ENCODE data around the gene ZNF474. TPM values are rescaled to one million over a fixed set of nuclear protein-coding genes. Genes with fewer than 3 reads are reported as not detected.
"Not testable (repeated sequence)": the region's sequence is repeated elsewhere in the genome, so short reads cannot be mapped to it uniquely, and the experiment has no call there.

Gene ZNF474
- total RNA-seq, 2 donors from 2014 or later = 1.7 TPM; not detected in 1

DNA sequence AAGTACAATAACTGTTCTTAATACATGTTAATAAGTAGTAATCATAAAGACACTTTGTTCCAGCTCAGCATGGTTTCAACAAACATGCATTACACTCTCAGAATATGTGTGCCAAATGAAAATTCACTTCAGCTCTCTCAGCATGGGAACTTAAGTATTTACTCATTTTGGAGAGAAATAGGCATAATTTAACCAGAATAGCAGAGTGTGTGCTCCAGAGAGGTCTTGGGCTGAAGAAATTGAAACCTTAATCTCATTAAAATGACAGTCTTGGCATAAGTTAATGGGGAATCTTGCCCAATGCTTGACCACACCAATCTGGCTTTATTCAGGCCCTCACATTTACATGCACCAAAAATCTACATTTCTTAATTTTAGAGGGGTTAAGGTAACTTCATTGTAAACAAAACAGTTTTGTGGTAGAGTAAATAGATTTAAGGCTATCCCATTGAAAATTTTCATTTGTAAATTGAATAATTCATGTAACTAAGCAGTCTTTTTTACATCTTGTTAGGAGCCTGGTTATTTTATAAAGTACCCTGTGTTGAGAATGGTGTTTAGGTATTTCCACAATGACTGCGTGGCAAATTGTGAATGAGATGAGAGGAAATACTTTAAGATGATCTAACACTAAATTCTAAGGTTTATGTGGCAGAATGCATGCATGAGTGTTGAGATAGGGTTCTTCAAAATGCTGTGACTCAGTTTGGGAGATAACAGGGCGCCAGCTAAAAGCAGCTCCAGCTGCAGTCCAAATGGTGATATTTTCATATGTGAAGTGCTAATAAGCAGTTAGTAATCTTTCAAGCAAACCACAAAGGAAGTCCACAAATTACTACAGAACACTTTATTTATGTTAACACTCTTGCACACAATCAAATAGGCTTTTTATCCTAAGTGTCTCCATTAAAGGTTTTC is 40.0 kb upstream of the ZNF474 start:
- H3K27ac ChIP-seq = no peak overlapping the region
- H3K27me3 ChIP-seq (replicated peaks; ENCODE audit: insufficient read depth) = no peaks in the 10 kb centered on the region
- no peak for DNase-seq (ENCODE audit: low spot score)
- no peaks in the 10 kb centered on the region for H3K9me3 ChIP-seq
- no peaks in the 10 kb centered on the region for H3K4me1 ChIP-seq (replicated peaks)
- H3K4me3 ChIP-seq = no peak overlapping the region
- TF ChIP-seq POLR2A (IDR thresholded peaks at IDR 0.05) (no peak), POLR2AphosphoS5 (IDR thresholded peaks at IDR 0.05) (no peak)
- TF ChIP-seq, protein P1, sequence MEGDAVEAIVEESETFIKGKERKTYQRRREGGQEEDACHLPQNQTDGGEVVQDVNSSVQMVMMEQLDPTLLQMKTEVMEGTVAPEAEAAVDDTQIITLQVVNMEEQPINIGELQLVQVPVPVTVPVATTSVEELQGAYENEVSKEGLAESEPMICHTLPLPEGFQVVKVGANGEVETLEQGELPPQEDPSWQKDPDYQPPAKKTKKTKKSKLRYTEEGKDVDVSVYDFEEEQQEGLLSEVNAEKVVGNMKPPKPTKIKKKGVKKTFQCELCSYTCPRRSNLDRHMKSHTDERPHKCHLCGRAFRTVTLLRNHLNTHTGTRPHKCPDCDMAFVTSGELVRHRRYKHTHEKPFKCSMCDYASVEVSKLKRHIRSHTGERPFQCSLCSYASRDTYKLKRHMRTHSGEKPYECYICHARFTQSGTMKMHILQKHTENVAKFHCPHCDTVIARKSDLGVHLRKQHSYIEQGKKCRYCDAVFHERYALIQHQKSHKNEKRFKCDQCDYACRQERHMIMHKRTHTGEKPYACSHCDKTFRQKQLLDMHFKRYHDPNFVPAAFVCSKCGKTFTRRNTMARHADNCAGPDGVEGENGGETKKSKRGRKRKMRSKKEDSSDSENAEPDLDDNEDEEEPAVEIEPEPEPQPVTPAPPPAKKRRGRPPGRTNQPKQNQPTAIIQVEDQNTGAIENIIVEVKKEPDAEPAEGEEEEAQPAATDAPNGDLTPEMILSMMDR (IDR thresholded peaks at IDR 0.05) = no peak
- 75% methylated on average over 2 of the region's 2 CpGs for WGBS
- H3K36me3 ChIP-seq = no peaks in the 10 kb centered on the region
- intact Hi-C loops (cut with DNase I) = loop anchor here (5.0 kb wide), 1 partner anchor 68 kb away; no protein-coding TSS in a partner anchor

DNA sequence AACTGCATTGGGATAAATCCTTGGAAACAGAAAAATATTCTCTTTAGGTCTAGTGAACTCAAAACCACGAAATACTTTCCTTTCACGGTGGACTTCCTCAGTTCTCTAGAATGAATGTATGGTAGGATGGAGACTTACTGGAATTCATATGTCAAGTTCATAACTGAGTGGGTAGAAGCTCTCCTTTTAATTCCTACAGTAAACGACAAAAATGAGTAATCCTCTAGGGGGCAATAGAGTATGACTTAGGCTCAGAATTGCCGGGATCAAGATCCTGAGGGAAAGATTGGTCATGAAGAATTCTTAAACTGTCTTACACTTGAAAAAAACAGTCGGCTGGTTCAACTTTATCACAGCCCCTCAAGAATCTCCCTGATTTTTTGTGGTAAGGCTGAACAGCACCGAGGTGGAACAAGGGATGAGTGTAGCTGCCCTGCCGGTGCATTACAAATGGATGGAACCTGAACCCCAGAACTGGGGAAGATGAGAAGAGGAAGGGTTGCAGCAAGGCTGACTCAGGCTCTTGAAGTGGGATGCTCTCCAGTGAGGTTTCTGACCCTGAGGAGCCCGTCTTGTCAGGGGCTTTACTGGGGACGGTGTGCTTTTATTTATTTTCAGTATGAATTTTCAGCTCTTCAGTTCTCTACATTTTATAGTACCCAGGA is 37.3 kb upstream of the ZNF474 start:
- DNase-seq (ENCODE audit: low spot score) = no peak
- H3K9me3 ChIP-seq = no peaks in the 10 kb centered on the region
- no peaks in the 10 kb centered on the region for H3K27me3 ChIP-seq (replicated peaks; ENCODE audit: insufficient read depth)
- TF ChIP-seq POLR2AphosphoS5 (IDR thresholded peaks at IDR 0.05) = no peak
- TF ChIP-seq, protein P1 (IDR thresholded peaks at IDR 0.05) = peak in 3 of 4 experiments; percentile 39 to 54 (median 42)
- intact Hi-C loops (cut with DNase I) = loop anchor here (5.0 kb wide), 1 partner anchor 65 kb away; no protein-coding TSS in a partner anchor
- H3K27ac ChIP-seq = no peak overlapping the region
- H3K4me1 ChIP-seq (replicated peaks) = no peaks in the 10 kb centered on the region
- H3K36me3 ChIP-seq = no peaks in the 10 kb centered on the region
- no peak overlapping the region for H3K4me3 ChIP-seq
- WGBS = 44% methylated on average over 9 of the region's 9 CpGs

DNA sequence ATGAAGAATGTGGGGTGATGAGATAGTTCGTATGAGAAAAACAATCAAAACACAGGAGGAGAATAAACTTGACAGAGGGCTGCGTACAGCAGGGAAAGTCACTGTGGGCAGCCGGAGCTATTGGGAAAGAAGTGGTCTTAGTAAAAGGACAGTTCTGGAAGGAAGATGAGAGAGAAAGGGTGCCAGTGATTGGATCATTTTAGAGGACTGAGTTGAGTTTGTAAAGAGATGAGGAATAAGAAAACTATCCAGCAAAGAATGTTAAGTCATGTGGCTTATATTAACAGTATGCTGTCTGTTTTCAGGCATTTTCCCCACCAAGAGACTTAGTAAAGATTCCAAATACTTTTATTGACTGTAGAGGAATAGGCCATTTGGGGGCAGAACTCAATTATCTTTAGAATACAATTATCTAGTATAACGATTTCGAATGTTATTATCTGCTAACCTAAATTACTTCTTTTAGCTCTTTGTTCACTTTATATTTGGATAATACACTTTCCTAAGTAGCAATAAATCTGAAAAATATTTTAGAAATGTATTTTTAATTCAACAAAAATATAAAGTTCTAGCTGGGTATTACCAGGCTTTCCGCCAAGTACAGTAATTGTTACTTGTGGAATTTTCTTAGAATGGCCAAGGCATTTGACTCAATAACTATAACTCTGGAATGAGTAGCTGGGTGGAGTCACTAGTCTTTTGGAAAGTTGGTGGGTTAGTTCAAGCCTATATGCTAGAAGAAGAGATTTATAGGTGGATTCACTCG is 35.7 kb upstream of the ZNF474 start:
- Histone ChIP-seq H3K36me3 (no peaks in the 10 kb centered on the region), H3K9me3 (no peaks in the 10 kb centered on the region), H3K27me3 (replicated peaks; ENCODE audit: insufficient read depth) (no peaks in the 10 kb centered on the region), H3K4me3 (no peak overlapping the region), H3K4me1 (replicated peaks) (no peaks in the 10 kb centered on the region), H3K27ac (no peak overlapping the region)
- no peak for DNase-seq (ENCODE audit: low spot score)
- intact Hi-C loops (cut with DNase I) = loop anchor here (5.0 kb wide), 1 partner anchor 64 kb away; no protein-coding TSS in a partner anchor
- TF ChIP-seq POLR2A (IDR thresholded peaks at IDR 0.05) (no peak), POLR2AphosphoS5 (IDR thresholded peaks at IDR 0.05) (no peak)
- TF ChIP-seq, protein P1 (IDR thresholded peaks at IDR 0.05) = no peak
- WGBS = 73% methylated on average over 7 of the region's 7 CpGs

DNA sequence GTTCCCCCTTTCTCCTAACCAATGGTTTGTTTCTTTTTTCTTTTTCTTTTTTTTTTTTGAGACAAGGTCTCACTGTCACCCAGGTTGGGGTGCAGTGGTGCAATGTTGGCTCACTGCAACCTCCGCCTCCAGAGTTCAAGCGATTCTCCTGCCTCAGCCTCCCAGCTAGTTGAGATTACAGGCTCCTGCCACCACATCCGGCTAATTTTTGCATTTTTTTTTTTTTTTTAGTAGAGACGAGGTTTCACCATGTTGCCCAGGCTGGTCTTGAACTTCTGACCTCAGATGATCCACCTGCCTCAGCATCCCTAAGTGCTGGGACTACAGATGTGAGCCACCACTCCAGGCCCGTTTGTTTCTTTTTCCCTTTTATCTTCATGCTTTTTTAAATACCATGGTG is 35.1 kb upstream of the ZNF474 start:
- H3K36me3 ChIP-seq; H3K4me1 ChIP-seq (replicated peaks); H3K9me3 ChIP-seq; H3K4me3 ChIP-seq; H3K27ac ChIP-seq; DNase-seq (ENCODE audit: low spot score); H3K27me3 ChIP-seq (replicated peaks; ENCODE audit: insufficient read depth): not testable (repeated sequence)
- intact Hi-C loops (cut with DNase I) = loop anchor here (5.0 kb wide), 1 partner anchor 63 kb away; no protein-coding TSS in a partner anchor
- 89% methylated on average over 5 of the region's 5 CpGs for WGBS

DNA sequence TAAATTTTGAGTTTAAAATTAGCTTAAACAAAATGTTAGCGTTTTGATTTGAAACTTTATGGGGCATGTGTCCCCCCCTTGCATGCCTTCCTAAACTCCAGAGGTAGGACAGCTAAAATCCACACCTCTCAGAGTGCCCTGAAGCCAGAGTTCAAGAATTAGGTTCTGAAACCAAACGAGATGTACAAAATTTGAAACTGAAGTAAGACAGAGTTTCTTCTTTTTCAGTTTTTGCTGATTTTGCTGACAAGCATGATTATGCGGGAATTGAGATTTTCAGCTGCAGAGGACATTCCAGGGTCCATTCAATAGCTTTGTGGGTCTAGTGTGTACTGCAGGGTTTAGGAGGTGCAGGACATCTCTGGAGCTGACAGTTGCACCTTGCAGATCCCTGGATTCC is 34.2 kb upstream of the ZNF474 start:
- H3K4me3 ChIP-seq = no peak overlapping the region
- no peaks in the 10 kb centered on the region for H3K36me3 ChIP-seq
- H3K27me3 ChIP-seq (replicated peaks; ENCODE audit: insufficient read depth) = no peaks in the 10 kb centered on the region
- no peak overlapping the region for H3K27ac ChIP-seq
- TF ChIP-seq, protein P1 (IDR thresholded peaks at IDR 0.05) = no peak
- no peak for TF ChIP-seq POLR2AphosphoS5 (IDR thresholded peaks at IDR 0.05)
- TF ChIP-seq POLR2A (IDR thresholded peaks at IDR 0.05) = no peak
- H3K9me3 ChIP-seq = no peaks in the 10 kb centered on the region
- 73% methylated on average over 3 of the region's 3 CpGs for WGBS
- H3K4me1 ChIP-seq (replicated peaks) = no peaks in the 10 kb centered on the region
- intact Hi-C loops (cut with DNase I) = no loop called here
- DNase-seq (ENCODE audit: low spot score) = no peak

Measured in prostate gland (tissue), 2 donors.